CD14-positive monocyte (primary cell): Measurements from ENCODE around the gene ASTN2. TPM values are rescaled to one million over a fixed set of nuclear protein-coding genes. Genes with fewer than 3 reads are reported as not detected.

ENCODE experiments used
- DNase-seq, 3 donors: peaks; one replicate each; pipeline ENCODE4 v3.0.0-alpha.2; 2011 to 2022
- H2AFZ ChIP-seq: 2 replicates; pipeline ENCODE4 v1.6.0; 2012; ENCODE audit warnings: mild to moderate bottlenecking, low read depth, low read length, inconsistent platforms; ENCODE audit not compliant: insufficient read depth, poor library complexity, severe bottlenecking
- H3K27ac ChIP-seq, 2 donors: 1 replicate in 1 of 2; 2 replicates in 1 of 2; pipeline ENCODE4 v1.5.1; 2012 to 2013; ENCODE audit warnings: low read length in 2 of 2, control low read depth in 1 of 2, inconsistent platforms in 1 of 2, low read depth in 1 of 2, mild to moderate bottlenecking in 1 of 2
- H3K27me3 ChIP-seq, 2 donors: one replicate each; pipeline versions ENCODE4 v1.6.0 to v1.6.1; 2011 to 2013; ENCODE audit warnings: low read length in 2 of 2; ENCODE audit not compliant: control insufficient read depth in 2 of 2, insufficient read depth in 2 of 2
- H3K36me3 ChIP-seq, 2 donors: replicated peaks in 1 of 2; 1 replicate in 1 of 2; 2 replicates in 1 of 2; pipeline versions ENCODE4 v1.5.1 to v1.6.1; 2012 to 2013; ENCODE audit warnings: low read length in 2 of 2, control low read depth in 1 of 2, inconsistent platforms in 1 of 2, mild to moderate bottlenecking in 1 of 2; ENCODE audit not compliant: insufficient read depth in 2 of 2, control insufficient read depth in 1 of 2
- H3K4me1 ChIP-seq, 2 donors: 1 replicate in 1 of 2; 2 replicates in 1 of 2; pipeline versions ENCODE4 v1.5.1 to v1.6.1; 2012 to 2013; ENCODE audit warnings: low read length in 2 of 2, control low read depth in 1 of 2, inconsistent platforms in 1 of 2, mild to moderate bottlenecking in 1 of 2, moderate library complexity in 1 of 2; ENCODE audit not compliant: insufficient read depth in 2 of 2, control insufficient read depth in 1 of 2
- H3K4me2 ChIP-seq: replicated peaks from 2 replicates; pipeline ENCODE3; 2012; ENCODE audit warnings: low read length, moderate library complexity, mild to moderate bottlenecking; ENCODE audit not compliant: poor library complexity, severe bottlenecking; ENCODE audit errors: extremely low read depth
- H3K4me3 ChIP-seq, 3 experiments: fragments of 200-600 bp in 1 of 3; sonication (generic) in 1 of 3; replicated peaks in 1 of 3; 1 replicate in 2 of 3; 2 replicates in 1 of 3; pipeline ENCODE4 v1.5.1; 2011 to 2013; ENCODE audit warnings: low read length in 3 of 3, mild to moderate bottlenecking in 3 of 3, control low read depth in 2 of 3, low read depth in 2 of 3, inconsistent platforms in 1 of 3, moderate library complexity in 1 of 3
- H3K79me2 ChIP-seq: 2 replicates; pipeline ENCODE4 v1.6.0; 2012; ENCODE audit warnings: mild to moderate bottlenecking, control low read depth, inconsistent platforms, low read length, moderate library complexity; ENCODE audit not compliant: insufficient read depth
- H3K9ac ChIP-seq: 2 replicates; pipeline ENCODE4 v1.6.0; 2017; ENCODE audit warnings: low read length, mild to moderate bottlenecking; ENCODE audit not compliant: insufficient read depth, poor library complexity, severe bottlenecking
- H3K9me3 ChIP-seq, 2 donors: replicated peaks in 1 of 2; 1 replicate in 1 of 2; 2 replicates in 1 of 2; pipeline versions ENCODE4 v1.5.1 to v1.6.1; 2012 to 2013; ENCODE audit warnings: low read length in 2 of 2, control low read depth in 1 of 2; ENCODE audit not compliant: control insufficient read depth in 1 of 2, insufficient read depth in 1 of 2
- H4K20me1 ChIP-seq: 2 replicates; pipeline ENCODE4 v1.6.0; 2012; ENCODE audit warnings: mild to moderate bottlenecking, low read length, control low read depth, moderate library complexity; ENCODE audit not compliant: insufficient read depth
- H3K27ac Mint-ChIP-seq, 7 donors: one replicate each; pipeline ENCODE4 v1.8.0; 2020; ENCODE audit warnings: mild to moderate bottlenecking in 7 of 7, mixed read lengths in 7 of 7, moderate library complexity in 6 of 7, inconsistent platforms in 2 of 7
- H3K27me3 Mint-ChIP-seq, 3 donors: one replicate each; pipeline ENCODE4 v1.8.0; 2021 to 2022; ENCODE audit warnings: low read depth in 3 of 3, mild to moderate bottlenecking in 3 of 3, mixed read lengths in 3 of 3, moderate library complexity in 3 of 3, inconsistent platforms in 1 of 3
- H3K36me3 Mint-ChIP-seq, 2 donors: one replicate each; pipeline ENCODE4 v1.8.0; 2020; ENCODE audit warnings: mixed read lengths in 2 of 2, inconsistent platforms in 1 of 2, mild to moderate bottlenecking in 1 of 2
- H3K4me1 Mint-ChIP-seq: one replicate; pipeline ENCODE4 v1.8.0; 2020; ENCODE audit warnings: mild to moderate bottlenecking, mixed read lengths
- H3K4me3 Mint-ChIP-seq, 2 donors: one replicate each; pipeline ENCODE4 v1.8.0; 2020; ENCODE audit warnings: mild to moderate bottlenecking in 2 of 2, mixed read lengths in 2 of 2, moderate library complexity in 1 of 2
- H3K9me3 Mint-ChIP-seq, 7 donors: one replicate each; pipeline ENCODE4 v1.8.0; 2020 to 2022; ENCODE audit warnings: mixed read lengths in 7 of 7, mild to moderate bottlenecking in 6 of 7, moderate library complexity in 6 of 7, inconsistent platforms in 2 of 7
- CTCF ChIP-seq: fragments of 200-600 bp; IDR thresholded peaks from one replicate; pipeline ENCODE4 v1.8.0; 2022; ENCODE audit warnings: antibody characterized with exemption, mild to moderate bottlenecking
- WGBS: methylation state at CpG from one replicate; pipeline ENCODE4 v1.1.5; 2013; ENCODE audit warnings: missing lambda C conversion rate; ENCODE audit not compliant: insufficient coverage; 5-methylcytosine and 5-hydroxymethylcytosine counted together
- intact Hi-C, 2 donors: fragments of 100-400 bp; cut with micrococcal nuclease; formaldehyde crosslinking; loops; one replicate each; pipeline versions ENCODE4 v1.15.0 to v1.15.1; 2023
- polyA plus RNA-seq, 3 donors: library from polyadenylated mRNA; depleted of rRNA in 1 of 3; unstranded in 2 of 3; stranded (reverse) in 1 of 3; fragments of 300-500 nt in 2 of 3; fragments of >200 nt in 1 of 3; fragmentation: Illumina TruSeq in 2 of 3; gene quantifications; 1 replicate in 2 of 3; 2 replicates in 1 of 3; pipeline ENCODE4 v1.2.3, GENCODE V29; 2012 to 2021

The ASTN2 gene
- polyA plus RNA-seq, 3 donors: not detected

- H3K36me3 ChIP-seq: no peaks in the 10 kb centered on the region
- H4K20me1 ChIP-seq: no peaks in the 10 kb centered on the region
- WGBS: 95% methylated on average over 9 of the region's 14 CpGs
- no peak for TF ChIP-seq CTCF
- peaks cover 0 to 4% of the 10 kb centered on the region in 2 donors for H3K9me3 ChIP-seq
- Mint-ChIP-seq H3K4me3 (no peak overlapping the region), H3K36me3 (no peaks in the 10 kb centered on the region), H3K27ac (no peak overlapping the region), H3K27me3 (peaks cover 0 to 2% (median 1%) of the 10 kb centered on the region in 3 donors), H3K9me3 (peaks cover 0 to 17% (median 3%) of the 10 kb centered on the region in 7 donors), H3K4me1 (no peaks in the 10 kb centered on the region)
- H3K4me3 ChIP-seq: no peak overlapping the region
- H3K4me1 ChIP-seq: no peaks in the 10 kb centered on the region
- H3K4me2 ChIP-seq: no peak overlapping the region
- H3K9ac ChIP-seq: no peak overlapping the region
- H3K27ac ChIP-seq: no peak overlapping the region
- DNase-seq: no peak
- no peaks in the 10 kb centered on the region for H3K79me2 ChIP-seq
- H3K27me3 ChIP-seq: no peaks in the 10 kb centered on the region
- H2AFZ ChIP-seq: no peak overlapping the region
- intact Hi-C loops: no loop called here
These were observed 123.8 kb downstream of the ASTN2 start for GRCh38 chr9:117290856-117291622.

- Histone ChIP-seq H3K27ac (no peak overlapping the region), H3K4me1 (no peaks in the 10 kb centered on the region), H3K27me3 (no peaks in the 10 kb centered on the region), H2AFZ (no peak overlapping the region), H4K20me1 (no peaks in the 10 kb centered on the region), H3K36me3 (no peaks in the 10 kb centered on the region), H3K4me3 (no peak overlapping the region), H3K9ac (no peak overlapping the region), H3K9me3 (peaks cover 0 to 4% of the 10 kb centered on the region in 2 donors), H3K4me2 (no peak overlapping the region), H3K79me2 (no peaks in the 10 kb centered on the region)
- Mint-ChIP-seq H3K36me3 (no peaks in the 10 kb centered on the region), H3K27ac (no peak overlapping the region), H3K4me3 (no peak overlapping the region), H3K4me1 (no peaks in the 10 kb centered on the region), H3K27me3 (peaks cover 0 to 2% (median 1%) of the 10 kb centered on the region in 3 donors), H3K9me3 (peaks cover 0 to 17% (median 3%) of the 10 kb centered on the region in 7 donors)
- no peak for TF ChIP-seq CTCF
- DNase-seq: no peak
- WGBS: no CpG with 5 or more reads among the region's 2 CpGs
- intact Hi-C loops: no loop called here
These were observed 124.5 kb downstream of the ASTN2 start for GRCh38 chr9:117290306-117290840.
